CD4-positive, alpha-beta T cell treated with Interleukin-2 at 100 ng/mL for 4 hours (primary cell): Measurements from ENCODE around the gene FLAD1.
"Not testable (repeated sequence)": the region's sequence is repeated elsewhere in the genome, so short reads cannot be mapped to it uniquely, and the experiment has no call there.

Experiments used
- DNase-seq: peaks from one replicate; pipeline ENCODE4 v3.0.0-alpha.2; 2020; ENCODE audit warnings: low spot score

The FLAD1 gene

DNA sequence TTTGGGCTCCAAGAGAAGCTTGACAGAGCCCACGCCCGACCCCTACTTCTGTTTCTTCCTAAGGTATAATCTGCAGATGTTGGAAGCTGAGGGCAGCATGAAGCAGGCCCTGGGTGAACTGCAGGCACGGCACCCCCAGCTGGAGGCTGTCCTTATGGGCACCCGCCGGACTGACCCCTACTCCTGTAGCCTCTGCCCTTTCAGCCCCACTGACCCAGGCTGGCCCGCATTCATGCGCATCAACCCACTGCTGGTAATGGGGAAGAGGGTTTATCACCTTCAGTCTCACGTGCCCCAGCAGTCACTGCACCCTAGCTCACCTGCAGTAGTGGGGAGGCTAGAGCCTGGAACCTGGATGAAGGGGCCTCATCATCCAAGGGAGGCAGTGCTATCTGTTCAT, 7.1 kb downstream of the FLAD1 start:
- no peak for DNase-seq

- DNase-seq, result no peak
Measured at GRCh38 chr1:154992721-154993571, 9.8 kb downstream of the FLAD1 start.

GRCh38 chr1:154993572-154994268, 10.6 kb downstream of the FLAD1 start, which contains the start of gene LENEP:
Gene LENEP, plus strand, starts transcription at chr1:154993586. Its CDS starts 22 bp downstream, at chr1:154993608.
- no peak for DNase-seq

GRCh38 chr1:154994269-154994587, 11.1 kb downstream of the FLAD1 start:
- DNase-seq, result no peak

DNA sequence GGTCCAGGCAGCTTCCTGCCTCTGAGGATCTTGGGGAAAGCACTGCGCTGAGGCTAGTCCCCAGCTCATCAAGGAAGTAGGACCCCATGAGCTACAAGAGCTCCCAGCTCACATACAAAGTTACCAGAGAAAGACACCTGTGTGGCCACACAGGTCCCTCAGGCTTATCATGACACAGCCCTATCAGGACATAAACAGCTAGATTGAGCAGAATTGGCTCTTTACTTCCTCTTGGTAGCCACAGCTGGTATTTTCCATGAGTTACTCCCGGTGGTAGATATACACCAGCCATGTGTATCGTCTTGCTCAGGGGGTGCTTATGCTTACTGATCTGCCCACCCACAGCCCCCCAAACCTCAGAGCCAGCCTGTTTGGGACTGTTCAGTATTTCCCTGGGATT, 11.4 kb downstream of the FLAD1 start:
- DNase-seq, result no peak

DNA sequence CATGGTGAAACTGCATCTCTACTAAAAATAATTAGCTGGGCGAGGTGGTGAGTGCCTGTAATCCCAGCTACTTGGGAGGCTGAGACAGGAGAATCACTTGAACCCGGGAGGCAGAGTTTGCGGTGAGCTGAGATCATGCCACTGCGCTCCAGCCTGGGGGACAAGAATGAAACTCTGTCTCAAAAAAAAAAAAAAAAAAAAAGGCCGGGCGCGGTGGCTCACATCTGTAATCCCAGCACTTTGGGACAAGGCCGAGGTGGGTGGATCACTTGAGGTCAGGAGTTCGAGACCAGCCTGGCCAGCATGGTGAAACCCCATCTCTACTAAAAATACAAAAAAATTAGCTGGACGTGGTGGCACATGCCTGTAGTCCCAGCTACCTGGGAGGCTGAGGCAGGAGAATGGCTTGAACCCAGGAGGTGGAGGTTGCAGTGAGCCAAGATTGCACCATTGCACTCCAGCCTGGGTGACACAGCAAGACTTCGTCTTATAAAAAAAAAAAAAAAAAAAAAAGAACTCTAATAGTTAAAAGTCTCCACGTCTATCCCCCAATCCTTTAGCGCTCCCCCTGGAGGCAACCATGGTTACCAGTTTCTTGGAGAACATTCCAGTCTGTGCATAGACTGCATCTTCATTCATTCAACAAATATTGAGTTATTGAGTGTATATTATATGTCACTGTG, 12.3 kb downstream of the FLAD1 start:
- not testable (repeated sequence) for DNase-seq

- no peak for DNase-seq
Measured at GRCh38 chr1:154996966-154997701, 14.0 kb downstream of the FLAD1 start.

DNA sequence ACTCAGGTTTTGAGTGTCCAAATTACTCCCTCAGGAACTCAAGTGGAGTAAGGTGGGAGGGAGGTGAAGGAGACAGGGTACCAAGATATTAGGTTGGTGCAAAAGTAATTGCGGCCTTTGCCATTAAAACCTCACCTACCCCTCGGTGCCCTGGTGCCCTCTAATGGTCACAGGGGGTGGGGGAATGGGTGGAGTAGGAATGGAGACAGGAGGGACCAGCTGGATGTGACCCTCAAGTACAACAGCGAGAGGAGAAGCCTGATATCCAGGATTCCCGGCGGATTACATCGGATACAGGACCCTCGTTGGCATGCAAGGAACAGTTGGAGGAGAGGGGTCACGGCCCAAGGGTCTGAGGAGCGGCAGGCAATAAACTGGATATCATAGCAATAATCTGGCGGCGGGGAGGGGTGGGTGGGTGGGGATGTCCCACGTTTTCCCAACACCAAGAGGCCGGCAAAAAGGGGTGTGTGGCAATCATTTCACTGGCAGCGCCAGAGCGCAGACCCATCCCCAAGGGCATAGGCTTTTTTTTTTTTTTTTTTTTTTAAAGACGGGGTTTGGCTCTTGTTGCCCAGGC, 15.1 kb downstream of the FLAD1 start:
- DNase-seq, result no peak

DNA sequence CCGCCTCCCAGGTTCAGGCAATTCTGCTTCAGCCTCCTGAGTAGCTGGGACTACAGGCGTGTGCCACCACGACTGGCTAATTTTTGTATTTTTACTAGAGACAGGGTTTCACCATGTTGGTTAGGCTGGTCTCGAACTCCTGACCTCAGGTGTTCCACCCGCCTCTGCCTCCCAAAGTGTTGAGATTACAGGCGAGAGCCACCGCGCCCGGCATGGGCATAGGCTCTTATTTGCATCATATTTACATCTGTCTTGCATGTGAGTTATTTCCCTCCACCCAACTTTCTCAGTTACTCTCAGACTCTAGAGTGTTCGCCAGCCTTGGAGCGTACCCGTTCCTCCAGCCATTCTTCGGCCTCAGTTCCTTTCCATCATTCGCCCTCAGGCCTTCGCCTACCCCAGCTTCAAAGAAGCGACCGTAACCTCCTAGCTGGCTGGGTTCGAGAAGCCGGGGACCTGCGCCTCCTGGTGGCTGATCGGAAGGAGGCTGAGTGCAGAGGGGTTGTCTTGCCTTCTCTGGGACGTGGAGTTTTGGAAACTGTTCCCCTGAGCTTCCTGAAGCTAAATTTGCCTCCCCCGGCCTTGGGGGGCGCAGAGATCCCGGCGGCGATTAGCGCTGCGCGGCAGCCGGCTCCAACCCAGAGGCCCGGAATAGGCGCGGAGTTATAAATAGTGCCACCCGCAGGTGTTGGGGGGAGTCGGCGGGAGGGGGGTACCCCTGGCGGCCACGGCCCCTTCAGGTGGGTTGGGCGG, 15.8 kb downstream of the FLAD1 start:
- peak; percentile 74 for DNase-seq

GRCh38 chr1:154999571-155000410, 16.6 kb downstream of the FLAD1 start:
- DNase-seq, result peak; percentile 43

DNA sequence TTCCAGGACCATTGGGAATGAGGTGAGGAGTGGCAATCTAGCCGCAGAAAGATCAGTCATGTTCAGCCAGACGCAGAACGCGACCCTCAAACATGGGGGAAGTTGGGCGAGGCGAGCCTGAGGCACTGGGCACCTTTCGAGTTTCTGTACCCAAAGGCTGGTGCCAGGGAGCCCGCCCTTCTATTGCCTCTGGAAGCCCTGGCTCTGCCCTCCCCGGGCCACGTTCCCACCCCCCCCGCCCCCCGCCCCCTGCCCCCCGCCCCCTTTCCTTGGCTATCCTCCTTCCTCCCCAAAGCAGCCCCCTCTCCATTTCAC, 17.2 kb downstream of the FLAD1 start:
- DNase-seq, result no peak

- DNase-seq, result peak; percentile 74
Measured at GRCh38 chr1:155000726-155001424, 17.7 kb downstream of the FLAD1 start.

DNA sequence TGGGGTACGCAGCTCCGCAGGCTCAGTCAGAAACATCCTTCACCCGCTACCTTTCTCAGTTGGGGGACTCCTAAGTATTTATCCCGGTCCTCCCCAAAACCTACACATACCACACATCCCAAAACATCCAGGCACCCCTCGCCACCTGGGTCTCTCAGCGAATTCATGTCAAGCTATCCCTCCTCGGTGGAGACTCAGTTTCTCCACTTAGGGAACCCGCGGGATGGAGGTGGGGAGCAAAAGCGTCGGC, 18.2 kb downstream of the FLAD1 start:
- DNase-seq, result no peak

GRCh38 chr1:155001675-155002463, 18.7 kb downstream of the FLAD1 start:
- peak; percentile 98 for DNase-seq

DNA sequence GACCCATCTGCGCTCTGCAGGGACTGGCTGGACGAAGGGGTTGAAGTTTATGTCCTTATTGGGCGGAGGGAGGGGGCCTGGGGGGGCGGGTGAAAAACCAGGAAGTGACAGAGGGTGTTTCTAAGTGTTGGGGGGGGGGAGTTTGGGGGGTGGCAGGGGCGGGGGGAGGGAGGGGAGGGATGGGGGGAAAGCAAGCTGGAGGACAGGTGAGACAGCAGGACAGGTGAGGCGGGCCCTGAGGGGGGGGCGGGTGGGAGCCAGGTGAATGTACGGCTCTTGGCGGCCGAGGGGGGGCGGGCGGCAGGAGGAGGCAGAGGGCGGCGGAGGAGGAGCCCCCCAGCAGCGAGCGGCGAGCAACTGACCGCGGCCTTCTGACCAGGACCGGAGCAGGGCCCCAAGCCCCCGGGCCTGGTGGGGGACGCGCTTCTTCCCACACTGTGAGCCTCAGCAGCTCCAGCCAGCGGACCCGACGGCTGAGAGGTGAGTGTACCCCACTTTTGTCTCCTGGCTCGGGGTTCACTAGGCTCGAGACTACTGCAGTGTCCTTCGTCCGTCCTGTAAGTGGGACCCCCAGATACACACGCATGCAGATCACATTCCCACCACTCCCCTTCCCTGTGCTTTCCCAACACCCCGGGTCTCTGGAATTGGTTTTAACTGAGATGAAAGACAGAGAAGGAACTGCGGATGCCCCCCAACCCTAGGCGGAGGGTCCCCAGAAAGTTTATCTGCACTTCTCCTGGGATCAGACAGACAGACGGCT, 19.5 kb downstream of the FLAD1 start, which contains the start of gene ZBTB7B:
ZBTB7B (plus strand) TSS at position 339 of the 763 bp plus-strand sequence. CDS start 11,859 bp downstream, outside the sequence.
- DNase-seq, result no peak

- DNase-seq, result no peak
Measured at GRCh38 chr1:155003227-155003765, 20.2 kb downstream of the FLAD1 start.

- no peak for DNase-seq
Measured at GRCh38 chr1:155003766-155004351, 20.7 kb downstream of the FLAD1 start.
